ENCODE data around the gene DDX55.

DNA sequence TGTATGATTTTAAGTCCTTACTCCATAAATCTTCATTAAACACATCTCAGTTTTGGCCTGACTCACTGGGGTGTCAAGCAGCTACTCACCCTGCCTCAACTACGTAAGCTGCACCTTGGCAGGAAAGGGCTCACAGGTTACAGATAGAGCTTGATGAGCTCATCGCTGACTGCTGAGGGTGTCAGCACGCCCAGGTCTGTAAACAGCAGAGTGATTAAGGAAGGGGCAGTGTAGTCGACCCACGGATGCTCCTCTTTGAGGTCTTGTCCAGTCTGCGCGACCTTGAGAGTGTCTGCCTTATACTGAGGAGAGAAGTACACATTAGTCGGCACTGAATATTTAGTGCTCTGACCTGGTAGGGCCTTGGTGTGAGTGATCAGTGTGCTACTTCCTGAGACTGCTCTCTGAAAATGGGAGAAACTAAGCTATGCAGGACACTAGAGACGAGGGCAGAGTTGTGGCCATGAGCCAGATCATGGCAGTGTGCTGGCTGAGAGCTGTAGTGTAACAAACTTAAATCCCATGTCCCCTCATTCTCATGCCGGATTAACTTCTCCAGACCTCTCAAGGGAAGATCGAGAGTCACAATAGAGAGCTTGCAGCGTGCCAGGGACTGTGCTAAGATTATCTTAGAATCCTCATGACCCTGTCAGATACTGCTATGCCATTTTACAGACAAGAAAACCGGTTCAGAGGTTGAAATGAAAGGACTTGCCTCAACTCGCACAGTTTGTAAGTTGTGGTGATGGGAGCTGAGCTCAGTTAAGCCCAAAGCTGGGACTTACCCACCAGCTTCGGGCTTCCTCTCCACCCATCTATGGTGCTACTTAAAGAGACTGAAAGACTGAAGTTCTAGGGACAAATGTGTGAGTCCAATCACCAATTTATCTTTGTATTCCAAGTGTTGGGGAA, 20.0 kb downstream of the DDX55 start:
- TF ChIP-seq, protein P1, sequence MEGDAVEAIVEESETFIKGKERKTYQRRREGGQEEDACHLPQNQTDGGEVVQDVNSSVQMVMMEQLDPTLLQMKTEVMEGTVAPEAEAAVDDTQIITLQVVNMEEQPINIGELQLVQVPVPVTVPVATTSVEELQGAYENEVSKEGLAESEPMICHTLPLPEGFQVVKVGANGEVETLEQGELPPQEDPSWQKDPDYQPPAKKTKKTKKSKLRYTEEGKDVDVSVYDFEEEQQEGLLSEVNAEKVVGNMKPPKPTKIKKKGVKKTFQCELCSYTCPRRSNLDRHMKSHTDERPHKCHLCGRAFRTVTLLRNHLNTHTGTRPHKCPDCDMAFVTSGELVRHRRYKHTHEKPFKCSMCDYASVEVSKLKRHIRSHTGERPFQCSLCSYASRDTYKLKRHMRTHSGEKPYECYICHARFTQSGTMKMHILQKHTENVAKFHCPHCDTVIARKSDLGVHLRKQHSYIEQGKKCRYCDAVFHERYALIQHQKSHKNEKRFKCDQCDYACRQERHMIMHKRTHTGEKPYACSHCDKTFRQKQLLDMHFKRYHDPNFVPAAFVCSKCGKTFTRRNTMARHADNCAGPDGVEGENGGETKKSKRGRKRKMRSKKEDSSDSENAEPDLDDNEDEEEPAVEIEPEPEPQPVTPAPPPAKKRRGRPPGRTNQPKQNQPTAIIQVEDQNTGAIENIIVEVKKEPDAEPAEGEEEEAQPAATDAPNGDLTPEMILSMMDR (optimal IDR thresholded peaks at IDR 0.05 in 1 of 3, IDR thresholded peaks at IDR 0.05 in 1 of 3, conservative IDR thresholded peaks at IDR 0.05 in 1 of 3; ENCODE audit: extremely low read depth in 1 of 3, insufficient read depth in 2 of 3, low read length in 3 of 3) = no peak
- TF ChIP-seq EZH2 (IDR thresholded peaks at IDR 0.05; ENCODE audit: low read length) = no peak
